HCT116 (cell line): ENCODE data around the gene GPA33. TPM values are rescaled to one million over a fixed set of nuclear protein-coding genes. Genes with fewer than 3 reads are reported as not detected.
A peak's percentile ranks its signal among the peaks of the same experiment; 100 is the strongest.

Experiments used
- ATAC-seq: fragments of 200-7000 bp; cut with Tn5 transposase; 2 replicates; pipeline ENCODE4 v1.9.1; 2020; ENCODE audit warnings: mild to moderate bottlenecking, moderate library complexity
- Bru-seq: library from RNA; stranded (reverse); fragments of 400-500 nt; gene quantifications from one replicate; lab custom pipeline; 2021; lab: Mats Ljungman, UMichigan
- BruChase-seq, 2 experiments: library from RNA; stranded (reverse); fragments of 400-500 nt; gene quantifications; one replicate each; lab custom pipeline; 2021; lab: Mats Ljungman, UMichigan
- BruUV-seq: library from RNA; stranded (reverse); fragments of 400-500 nt; replicated peaks from 2 replicates; lab custom pipeline; 2021; lab: Mats Ljungman, UMichigan
- CTCF ChIA-PET: fragments of 300-600 bp; sonication (Branson Sonifier 250); formaldehyde crosslinking; loops from one replicate; lab custom pipeline; 2021; ENCODE audit warnings: antibody characterized with exemption; lab: Charles Lee
- POLR2A ChIA-PET: fragments of 300-600, 350-600 bp; sonication (Branson Sonifier 250); formaldehyde crosslinking; loops from one replicate; lab custom pipeline; 2021; ENCODE audit warnings: antibody characterized with exemption; lab: Charles Lee
- RAD21 ChIA-PET, 2 experiments: fragments of 300-600 bp; sonication (Branson Sonifier 250); formaldehyde crosslinking; loops; one replicate each; lab custom pipeline; 2023; ENCODE audit warnings: low total read pairs in 2 of 2; ENCODE audit not compliant: uncharacterized antibody in 2 of 2, unreplicated experiment in 2 of 2, low non-redundant PET in 1 of 2; lab: Charles Lee
- DNase-seq: peaks from one replicate; pipeline ENCODE4 v3.0.0-alpha.2; 2010; ENCODE audit warnings: low read depth, low spot score
- H2AFZ ChIP-seq: fragments of 200-600 bp; shearing (Covaris generic), sonication (generic); 2 replicates; pipeline ENCODE4 v1.6.1; 2017; ENCODE audit warnings: low read depth, mixed run types, mixed read lengths, antibody characterized with exemption, low read length; ENCODE audit not compliant: poor library complexity, severe bottlenecking
- H3K27ac ChIP-seq: 2 replicates; pipeline ENCODE4 v1.5.1; 2012; ENCODE audit warnings: low read depth, low read length
- H3K27me3 ChIP-seq: fragments of 200-600 bp; sonication (generic); 2 replicates; pipeline ENCODE4 v1.6.1; 2016; ENCODE audit warnings: mixed run types, low read length, mixed read lengths; ENCODE audit not compliant: insufficient read depth
- H3K36me3 ChIP-seq, 2 experiments: fragments of 200-500 bp in 1 of 2; fragments of 200-600 bp in 1 of 2; sonication (Bioruptor generic) in 1 of 2; sonication (generic) in 1 of 2; 2 replicates each; pipeline versions ENCODE4 v1.5.1 to v1.6.1; 2014 to 2016; ENCODE audit warnings: low read length in 2 of 2, inconsistent platforms in 1 of 2, mixed read lengths in 1 of 2, mixed run types in 1 of 2; ENCODE audit not compliant: insufficient read depth in 2 of 2, control insufficient read depth in 1 of 2
- H3K4me1 ChIP-seq, 2 experiments: fragments of 200-600 bp in 1 of 2; sonication (generic) in 1 of 2; 2 replicates each; pipeline versions ENCODE4 v1.5.1 to v1.6.1; 2012 to 2017; ENCODE audit warnings: low read length in 2 of 2, inconsistent platforms in 1 of 2, mild to moderate bottlenecking in 1 of 2, mixed read lengths in 1 of 2, mixed run types in 1 of 2, moderate library complexity in 1 of 2; ENCODE audit not compliant: insufficient read depth in 2 of 2, control insufficient read depth in 1 of 2
- H3K4me2 ChIP-seq: fragments of 200-600 bp; sonication (generic); 2 replicates; pipeline ENCODE4 v1.6.1; 2017; ENCODE audit warnings: mixed run types, low read length, mixed read lengths
- H3K4me3 ChIP-seq, 2 experiments: fragments of 200-600 bp in 1 of 2; sonication (generic) in 1 of 2; replicated peaks in 1 of 2; 2 replicates each; pipeline ENCODE4 v1.5.1; 2011 to 2016; ENCODE audit warnings: low read length in 2 of 2, control low read depth in 1 of 2, low read depth in 1 of 2, mild to moderate bottlenecking in 1 of 2, mixed read lengths in 1 of 2, mixed run types in 1 of 2
- H3K79me2 ChIP-seq: fragments of 200-600 bp; sonication (generic); 2 replicates; pipeline ENCODE4 v1.6.1; 2017; ENCODE audit warnings: mild to moderate bottlenecking, mixed run types, low read length, moderate library complexity, mixed read lengths; ENCODE audit not compliant: insufficient read depth
- H3K9ac ChIP-seq: fragments of 200-600 bp; sonication (generic); 2 replicates; pipeline ENCODE4 v1.6.1; 2016; ENCODE audit warnings: low read length, mixed read lengths
- H3K9me2 ChIP-seq: fragments of 200-600 bp; sonication (generic), shearing (Covaris generic); 2 replicates; pipeline ENCODE4 v1.6.1; 2017; ENCODE audit warnings: mixed run types, mild to moderate bottlenecking, moderate library complexity; ENCODE audit not compliant: insufficient read depth
- H3K9me3 ChIP-seq, 2 experiments: fragments of 200-500 bp in 1 of 2; fragments of 200-600 bp in 1 of 2; sonication (Bioruptor generic) in 1 of 2; sonication (generic) in 1 of 2; 2 replicates each; pipeline ENCODE4 v1.6.1; 2014 to 2017; ENCODE audit warnings: low read length in 2 of 2, mixed read lengths in 2 of 2, inconsistent platforms in 1 of 2, low read depth in 1 of 2, mild to moderate bottlenecking in 1 of 2, mixed run types in 1 of 2, moderate library complexity in 1 of 2; ENCODE audit not compliant: control insufficient read depth in 1 of 2, insufficient read depth in 1 of 2
- H4K20me1 ChIP-seq: fragments of 200-600 bp; sonication (generic), shearing (Covaris generic); 2 replicates; pipeline ENCODE4 v1.6.1; 2017; ENCODE audit warnings: mixed run types, mild to moderate bottlenecking, moderate library complexity; ENCODE audit not compliant: insufficient read depth
- CBX3 ChIP-seq: IDR thresholded peaks from 2 replicates; pipeline ENCODE4 v1.6.1; 2012; ENCODE audit warnings: low read depth
- ELF1 ChIP-seq: IDR thresholded peaks from 2 replicates; pipeline ENCODE4 v1.6.1; 2012; ENCODE audit warnings: low read depth, borderline replicate concordance
- JUND ChIP-seq: IDR thresholded peaks from 2 replicates; pipeline ENCODE4 v1.6.1; 2012
- MAX ChIP-seq: IDR thresholded peaks from 2 replicates; pipeline ENCODE4 v1.6.1; 2012
- POLR2A ChIP-seq: IDR thresholded peaks from 2 replicates; pipeline ENCODE4 v1.7.0; 2011; ENCODE audit warnings: borderline replicate concordance; ENCODE audit not compliant: insufficient read depth, insufficient read length; ENCODE audit errors: extremely low read depth
- POLR2AphosphoS5 ChIP-seq: IDR thresholded peaks from 2 replicates; pipeline ENCODE4 v1.6.1; 2011; ENCODE audit warnings: mild to moderate bottlenecking, low read depth, low read length, moderate library complexity
- SIN3A ChIP-seq: IDR thresholded peaks from 2 replicates; pipeline ENCODE4 v1.6.1; 2012; ENCODE audit warnings: low read depth
- SP1 ChIP-seq: IDR thresholded peaks from 2 replicates; pipeline ENCODE4 v1.6.1; 2012; ENCODE audit warnings: low read depth
- SRF ChIP-seq: IDR thresholded peaks from 2 replicates; pipeline ENCODE4 v1.6.1; 2012; ENCODE audit warnings: low read depth
- YY1 ChIP-seq: IDR thresholded peaks from 2 replicates; pipeline ENCODE4 v1.6.1; 2011; ENCODE audit warnings: low read length, low read depth, moderate library complexity, mild to moderate bottlenecking; ENCODE audit not compliant: insufficient replicate concordance; ENCODE audit errors: extremely low read depth
- ZBTB33 ChIP-seq: IDR thresholded peaks from 2 replicates; pipeline ENCODE4 v1.6.1; 2011; ENCODE audit warnings: mild to moderate bottlenecking, low read length, moderate library complexity; ENCODE audit not compliant: insufficient replicate concordance; ENCODE audit errors: extremely low read depth
- ZNF274 ChIP-seq: fragments of 200-500 bp; sonication (Bioruptor generic); IDR thresholded peaks from 2 replicates; pipeline ENCODE4 v1.6.1; 2014; ENCODE audit warnings: mild to moderate bottlenecking, low read depth, low read length, inconsistent platforms
- intact Hi-C: fragments of 100-400 bp; cut with micrococcal nuclease; formaldehyde crosslinking; loops from 2 replicates; pipeline ENCODE4 v1.10.0; 2022
- long read RNA-seq: library from polyadenylated mRNA; unstranded; transcript quantifications from one replicate; pipeline ENCODE4 v2.0.0, GENCODE V29; 2021; ENCODE audit not compliant: unreplicated experiment
- polyA plus RNA-seq: library from polyadenylated mRNA; unstranded; fragments of >200 nt; gene quantifications from 2 replicates; pipeline ENCODE4 v1.2.1, GENCODE V29; 2012; ENCODE audit warnings: missing spikeins
- total RNA-seq: library from RNA; stranded (reverse); gene quantifications from one replicate; pipeline ENCODE4 v1.2.1, GENCODE V29; 2021; ENCODE audit not compliant: unreplicated experiment
- TF ChIP-seq, protein P1 (sequence below): IDR thresholded peaks from 2 replicates; pipeline ENCODE4 v1.6.1; 2012

Gene GPA33
- total RNA-seq (0.22 TPM), Bru-seq, nascent RNA (percentile 15 among the genes with signal in this experiment), BruChase-seq, experiment 1, labeled RNA remaining after a 6-hour chase (percentile 15 among the genes with signal in this experiment), BruChase-seq, experiment 2, labeled RNA remaining after a 2-hour chase (percentile 14 among the genes with signal in this experiment)
- 0.11 and 0.25 TPM in 2 replicates for polyA plus RNA-seq
- long read RNA-seq: 0 reads

- ChIA-PET RAD21 (interaction anchor here in 1 of 2 experiments (0.6 kb wide), 1 partner anchor 14 kb away, joined by 5 read pairs; no protein-coding TSS in a partner anchor), POLR2A (interaction anchor here (0.5 kb wide), 1 partner anchor 130 kb away, joined by 5 read pairs; the partner anchor contains the start of gene POU2F1), CTCF (no interaction called here)
- Histone ChIP-seq H3K4me3 (no peak within 1 kb of the TSS), H3K36me3 (no peaks in the 10 kb centered on the region), H3K4me2 (no peak within 1 kb of the TSS), H3K9ac (no peak within 1 kb of the TSS), H4K20me1 (no peaks in the 10 kb centered on the region), H3K27me3 (no peaks in the 10 kb centered on the region), H3K9me2 (no peaks in the 10 kb centered on the region), H3K9me3 (no peaks in the 10 kb centered on the region), H2AFZ (no peak within 1 kb of the TSS), H3K27ac (no peak within 1 kb of the TSS), H3K79me2 (no peaks in the 10 kb centered on the region), H3K4me1 (peaks cover 0 to 14% of the 10 kb centered on the region in 2 experiments; a peak in 2 of 4 replicates)
- no TSS peak for BruUV-seq
- DNase-seq: no peak
- no peak for TF ChIP-seq ZBTB33
- TF ChIP-seq YY1: no peak
- intact Hi-C loops: no loop called here
- ATAC-seq: no peak
Observed at GRCh38 chr1:167090314-167090942, at the start of gene GPA33. GPA33 (minus strand) TSS chr1:167090377; CDS start chr1:167090287, 90 bp downstream.

DNA sequence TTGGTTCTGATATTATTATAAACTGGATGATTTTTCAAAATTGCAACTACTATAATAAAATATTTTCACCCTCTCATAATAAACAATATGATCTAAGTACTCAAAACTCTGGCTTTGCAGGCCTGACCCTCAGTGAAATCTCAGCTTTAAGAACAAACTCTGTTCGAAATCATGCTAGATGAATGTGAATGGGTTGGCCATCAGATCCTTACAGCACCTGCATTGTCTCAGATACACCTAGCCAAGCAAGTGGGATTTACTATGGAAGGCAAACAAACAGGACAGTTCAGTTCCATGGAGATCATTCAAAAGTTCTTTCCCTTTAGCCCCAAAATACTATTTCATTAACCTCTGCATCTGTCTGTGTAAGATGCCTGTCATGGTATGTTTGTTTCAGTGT, 48.5 kb upstream of the GPA33 start:
- ChIA-PET POLR2A (no interaction called here), RAD21 (no interaction called here), CTCF (interaction anchor here (1.2 kb wide), 1 partner anchor 81 kb away, joined by 3 read pairs; the partner anchor contains the start of gene POU2F1)
- no peak overlapping the region for H3K27ac ChIP-seq
- H3K9me2 ChIP-seq: no peaks in the 10 kb centered on the region
- no peaks in the 10 kb centered on the region for H4K20me1 ChIP-seq
- H3K36me3 ChIP-seq: no peaks in the 10 kb centered on the region
- intact Hi-C loops: no loop called here
- H3K4me2 ChIP-seq: no peak overlapping the region
- no peaks in the 10 kb centered on the region for H3K79me2 ChIP-seq
- H3K9me3 ChIP-seq: no peaks in the 10 kb centered on the region
- H3K9ac ChIP-seq: no peak overlapping the region
- H3K4me3 ChIP-seq: no peak overlapping the region
- DNase-seq (no peak), ATAC-seq (no peak)
- BruUV-seq: no TSS peak
- no peaks in the 10 kb centered on the region for H3K27me3 ChIP-seq
- H3K4me1 ChIP-seq: peaks cover 0 to 7% of the 10 kb centered on the region in 2 experiments; a peak in 1 of 4 replicates
- H2AFZ ChIP-seq: no peak overlapping the region
- TF ChIP-seq POLR2A (no peak), SP1 (no peak), SRF (no peak), CBX3 (no peak), JUND (no peak), ZNF274 (no peak), ELF1 (no peak), ZBTB33 (no peak), SIN3A (no peak), POLR2AphosphoS5 (no peak), MAX (no peak)
- TF ChIP-seq, protein P1, sequence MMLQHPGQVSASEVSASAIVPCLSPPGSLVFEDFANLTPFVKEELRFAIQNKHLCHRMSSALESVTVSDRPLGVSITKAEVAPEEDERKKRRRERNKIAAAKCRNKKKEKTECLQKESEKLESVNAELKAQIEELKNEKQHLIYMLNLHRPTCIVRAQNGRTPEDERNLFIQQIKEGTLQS: no peak
